ENCODE measurements around the gene FAM13A.
"Not testable (repeated sequence)": the region's sequence is repeated elsewhere in the genome, so short reads cannot be mapped to it uniquely, and the experiment has no call there.

Gene FAM13A

GRCh38 chr4:89036535-89036934 lies 20.4 kb downstream of the FAM13A start:
- Histone ChIP-seq H3K36me3 (ENCODE audit: insufficient read depth, low read depth, low read length) (no peaks in the 10 kb centered on the region; the same call in 1 of the 2 replicates), H3K4me1 (ENCODE audit: insufficient read depth, low read length) (no peaks in the 10 kb centered on the region), H3K4me3 (ENCODE audit: low read length) (no peak overlapping the region), H3K9ac (ENCODE audit: low read depth, low read length) (no peak overlapping the region), H3K27ac (ENCODE audit: low read length) (no peak overlapping the region), H3K27me3 (ENCODE audit: insufficient read depth, low read length) (no peaks in the 10 kb centered on the region), H3K9me3 (ENCODE audit: insufficient read depth, low read depth, low read length) (peaks cover 18% of the 10 kb centered on the region)

- peaks cover 14% of the 10 kb centered on the region for H3K36me3 ChIP-seq (ENCODE audit: insufficient read depth, low read depth, low read length)
- no peaks in the 10 kb centered on the region for H3K27me3 ChIP-seq (ENCODE audit: insufficient read depth, low read length)
- H3K4me3 ChIP-seq (ENCODE audit: low read length) = no peak overlapping the region
- H3K9ac ChIP-seq (ENCODE audit: low read depth, low read length) = no peak overlapping the region
- H3K9me3 ChIP-seq (ENCODE audit: insufficient read depth, low read depth, low read length) = peaks cover 4% of the 10 kb centered on the region
- no peak overlapping the region for H3K27ac ChIP-seq (ENCODE audit: low read length)
- H3K4me1 ChIP-seq (ENCODE audit: insufficient read depth, low read length) = no peaks in the 10 kb centered on the region
Measured at GRCh38 chr4:89031272-89031671, 25.7 kb downstream of the FAM13A start.

- no peaks in the 10 kb centered on the region for H3K4me1 ChIP-seq (ENCODE audit: insufficient read depth, low read length)
Measured at GRCh38 chr4:89029591-89029990, 27.4 kb downstream of the FAM13A start.

GRCh38 chr4:89026542-89026941 lies 30.4 kb downstream of the FAM13A start:
- peaks cover 14% of the 10 kb centered on the region; the same call in 1 of the 2 replicates for H3K36me3 ChIP-seq (ENCODE audit: insufficient read depth, low read depth, low read length)

More at GRCh38 chr4:89029591-89029990, 27.4 kb downstream of the FAM13A start:
- Histone ChIP-seq H3K27me3 (ENCODE audit: insufficient read depth, low read length) (no peaks in the 10 kb centered on the region), H3K36me3 (ENCODE audit: insufficient read depth, low read depth, low read length) (peaks cover 14% of the 10 kb centered on the region; the same call in 1 of the 2 replicates), H3K4me3 (ENCODE audit: low read length) (no peak overlapping the region), H3K27ac (ENCODE audit: low read length) (no peak overlapping the region), H3K9ac (ENCODE audit: low read depth, low read length) (no peak overlapping the region), H3K9me3 (ENCODE audit: insufficient read depth, low read depth, low read length) (no peaks in the 10 kb centered on the region)

GRCh38 chr4:89024051-89024675 lies 32.8 kb downstream of the FAM13A start:
- H3K9me3 ChIP-seq (ENCODE audit: insufficient read depth, low read depth, low read length) = no peaks in the 10 kb centered on the region
- H3K27ac ChIP-seq (ENCODE audit: low read length) = no peak overlapping the region
- H3K4me1 ChIP-seq (ENCODE audit: insufficient read depth, low read length) = no peaks in the 10 kb centered on the region
- H3K9ac ChIP-seq (ENCODE audit: low read depth, low read length) = no peak overlapping the region
- H3K27me3 ChIP-seq (ENCODE audit: insufficient read depth, low read length) = no peaks in the 10 kb centered on the region
- H3K4me3 ChIP-seq (ENCODE audit: low read length) = no peak overlapping the region
- H3K36me3 ChIP-seq (ENCODE audit: insufficient read depth, low read depth, low read length) = peaks cover 23% of the 10 kb centered on the region

More at GRCh38 chr4:89026542-89026941, 30.4 kb downstream of the FAM13A start:
- H3K9ac ChIP-seq (ENCODE audit: low read depth, low read length) = no peak overlapping the region
- H3K4me1 ChIP-seq (ENCODE audit: insufficient read depth, low read length) = no peaks in the 10 kb centered on the region
- H3K4me3 ChIP-seq (ENCODE audit: low read length) = no peak overlapping the region
- no peaks in the 10 kb centered on the region for H3K27me3 ChIP-seq (ENCODE audit: insufficient read depth, low read length)
- no peak overlapping the region for H3K27ac ChIP-seq (ENCODE audit: low read length)
- no peaks in the 10 kb centered on the region for H3K9me3 ChIP-seq (ENCODE audit: insufficient read depth, low read depth, low read length)

- H3K27ac ChIP-seq (ENCODE audit: low read length) = no peak overlapping the region
- H3K9ac ChIP-seq (ENCODE audit: low read depth, low read length) = no peak overlapping the region
- H3K4me3 ChIP-seq (ENCODE audit: low read length) = no peak overlapping the region
Measured at GRCh38 chr4:89023140-89023539, 33.8 kb downstream of the FAM13A start.

GRCh38 chr4:89022426-89023128 lies 34.4 kb downstream of the FAM13A start:
- Histone ChIP-seq H3K9ac (ENCODE audit: low read depth, low read length) (no peak overlapping the region), H3K36me3 (ENCODE audit: insufficient read depth, low read depth, low read length) (peaks cover 33% of the 10 kb centered on the region), H3K4me1 (ENCODE audit: insufficient read depth, low read length) (no peaks in the 10 kb centered on the region), H3K27me3 (ENCODE audit: insufficient read depth, low read length) (no peaks in the 10 kb centered on the region), H3K9me3 (ENCODE audit: insufficient read depth, low read depth, low read length) (no peaks in the 10 kb centered on the region), H3K27ac (ENCODE audit: low read length) (no peak overlapping the region), H3K4me3 (ENCODE audit: low read length) (no peak overlapping the region)

More at GRCh38 chr4:89023140-89023539, 33.8 kb downstream of the FAM13A start:
- peaks cover 29% of the 10 kb centered on the region for H3K36me3 ChIP-seq (ENCODE audit: insufficient read depth, low read depth, low read length)
- H3K27me3 ChIP-seq (ENCODE audit: insufficient read depth, low read length) = no peaks in the 10 kb centered on the region
- H3K9me3 ChIP-seq (ENCODE audit: insufficient read depth, low read depth, low read length) = no peaks in the 10 kb centered on the region
- H3K4me1 ChIP-seq (ENCODE audit: insufficient read depth, low read length) = no peaks in the 10 kb centered on the region

GRCh38 chr4:89021684-89022083 lies 35.3 kb downstream of the FAM13A start:
- no peak overlapping the region for H3K27ac ChIP-seq (ENCODE audit: low read length)
- H3K4me3 ChIP-seq (ENCODE audit: low read length) = no peak overlapping the region
- H3K9me3 ChIP-seq (ENCODE audit: insufficient read depth, low read depth, low read length) = no peaks in the 10 kb centered on the region
- H3K27me3 ChIP-seq (ENCODE audit: insufficient read depth, low read length) = no peaks in the 10 kb centered on the region
- peaks cover 35% of the 10 kb centered on the region for H3K36me3 ChIP-seq (ENCODE audit: insufficient read depth, low read depth, low read length)
- H3K9ac ChIP-seq (ENCODE audit: low read depth, low read length) = no peak overlapping the region
- no peaks in the 10 kb centered on the region for H3K4me1 ChIP-seq (ENCODE audit: insufficient read depth, low read length)

GRCh38 chr4:89021062-89021461 lies 35.9 kb downstream of the FAM13A start:
- no peaks in the 10 kb centered on the region for H3K9me3 ChIP-seq (ENCODE audit: insufficient read depth, low read depth, low read length)
- no peak overlapping the region for H3K4me3 ChIP-seq (ENCODE audit: low read length)
- no peaks in the 10 kb centered on the region for H3K27me3 ChIP-seq (ENCODE audit: insufficient read depth, low read length)
- H3K36me3 ChIP-seq (ENCODE audit: insufficient read depth, low read depth, low read length) = peaks cover 40% of the 10 kb centered on the region
- H3K9ac ChIP-seq (ENCODE audit: low read depth, low read length) = no peak overlapping the region
- H3K27ac ChIP-seq (ENCODE audit: low read length) = no peak overlapping the region
- H3K4me1 ChIP-seq (ENCODE audit: insufficient read depth, low read length) = no peaks in the 10 kb centered on the region

GRCh38 chr4:89014897-89015296 lies 42.1 kb downstream of the FAM13A start:
- H3K4me3 ChIP-seq (ENCODE audit: low read length); H3K4me1 ChIP-seq (ENCODE audit: insufficient read depth, low read length); H3K27me3 ChIP-seq (ENCODE audit: insufficient read depth, low read length); H3K27ac ChIP-seq (ENCODE audit: low read length); H3K9ac ChIP-seq (ENCODE audit: low read depth, low read length): not testable (repeated sequence)
- H3K9me3 ChIP-seq (ENCODE audit: insufficient read depth, low read depth, low read length) = peaks cover 13% of the 10 kb centered on the region
- H3K36me3 ChIP-seq (ENCODE audit: insufficient read depth, low read depth, low read length) = peaks cover 66% of the 10 kb centered on the region

GRCh38 chr4:89009761-89010369 lies 47.1 kb downstream of the FAM13A start:
- Histone ChIP-seq H3K4me1 (ENCODE audit: insufficient read depth, low read length) (no peaks in the 10 kb centered on the region), H3K9me3 (ENCODE audit: insufficient read depth, low read depth, low read length) (peaks cover 3% of the 10 kb centered on the region; the same call in 1 of the 2 replicates), H3K4me3 (ENCODE audit: low read length) (no peak overlapping the region), H3K27ac (ENCODE audit: low read length) (no peak overlapping the region), H3K36me3 (ENCODE audit: insufficient read depth, low read depth, low read length) (peaks cover 53% of the 10 kb centered on the region), H3K27me3 (ENCODE audit: insufficient read depth, low read length) (no peaks in the 10 kb centered on the region), H3K9ac (ENCODE audit: low read depth, low read length) (no peak overlapping the region)

- H3K4me1 ChIP-seq (ENCODE audit: insufficient read depth, low read length) = no peaks in the 10 kb centered on the region
- H3K9ac ChIP-seq (ENCODE audit: low read depth, low read length) = no peak overlapping the region
- H3K27ac ChIP-seq (ENCODE audit: low read length) = no peak overlapping the region
- H3K9me3 ChIP-seq (ENCODE audit: insufficient read depth, low read depth, low read length) = no peaks in the 10 kb centered on the region
- H3K4me3 ChIP-seq (ENCODE audit: low read length) = no peak overlapping the region
- peaks cover 51% of the 10 kb centered on the region for H3K36me3 ChIP-seq (ENCODE audit: insufficient read depth, low read depth, low read length)
- H3K27me3 ChIP-seq (ENCODE audit: insufficient read depth, low read length) = no peaks in the 10 kb centered on the region
Measured at GRCh38 chr4:89009115-89009514, 47.9 kb downstream of the FAM13A start.

Data from iPS-20b (cell line).